LNCaP clone FGC (cell line): ENCODE data around the gene ROPN1B.

Experiments used
- DNase-seq: peaks from one replicate; pipeline ENCODE4 v3.0.0-alpha.2; 2011; ENCODE audit warnings: low read depth
- H3K4me3 ChIP-seq: 2 replicates; pipeline ENCODE4 v1.5.1; 2011; ENCODE audit warnings: mild to moderate bottlenecking, low read depth, low read length, control low read depth
- TF ChIP-seq, protein P1 (sequence below): IDR thresholded peaks from 2 replicates; pipeline ENCODE4 v1.5.1; 2012; ENCODE audit warnings: mild to moderate bottlenecking; ENCODE audit not compliant: control insufficient read depth, insufficient read depth; ENCODE audit errors: extremely low read depth

ROPN1B gene

GRCh38 chr3:126008219-126008618, 39.2 kb downstream of the ROPN1B start:
- DNase-seq, result no peak
- H3K4me3 ChIP-seq, result no peak overlapping the region
- TF ChIP-seq, protein P1, sequence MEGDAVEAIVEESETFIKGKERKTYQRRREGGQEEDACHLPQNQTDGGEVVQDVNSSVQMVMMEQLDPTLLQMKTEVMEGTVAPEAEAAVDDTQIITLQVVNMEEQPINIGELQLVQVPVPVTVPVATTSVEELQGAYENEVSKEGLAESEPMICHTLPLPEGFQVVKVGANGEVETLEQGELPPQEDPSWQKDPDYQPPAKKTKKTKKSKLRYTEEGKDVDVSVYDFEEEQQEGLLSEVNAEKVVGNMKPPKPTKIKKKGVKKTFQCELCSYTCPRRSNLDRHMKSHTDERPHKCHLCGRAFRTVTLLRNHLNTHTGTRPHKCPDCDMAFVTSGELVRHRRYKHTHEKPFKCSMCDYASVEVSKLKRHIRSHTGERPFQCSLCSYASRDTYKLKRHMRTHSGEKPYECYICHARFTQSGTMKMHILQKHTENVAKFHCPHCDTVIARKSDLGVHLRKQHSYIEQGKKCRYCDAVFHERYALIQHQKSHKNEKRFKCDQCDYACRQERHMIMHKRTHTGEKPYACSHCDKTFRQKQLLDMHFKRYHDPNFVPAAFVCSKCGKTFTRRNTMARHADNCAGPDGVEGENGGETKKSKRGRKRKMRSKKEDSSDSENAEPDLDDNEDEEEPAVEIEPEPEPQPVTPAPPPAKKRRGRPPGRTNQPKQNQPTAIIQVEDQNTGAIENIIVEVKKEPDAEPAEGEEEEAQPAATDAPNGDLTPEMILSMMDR, result no peak

DNA sequence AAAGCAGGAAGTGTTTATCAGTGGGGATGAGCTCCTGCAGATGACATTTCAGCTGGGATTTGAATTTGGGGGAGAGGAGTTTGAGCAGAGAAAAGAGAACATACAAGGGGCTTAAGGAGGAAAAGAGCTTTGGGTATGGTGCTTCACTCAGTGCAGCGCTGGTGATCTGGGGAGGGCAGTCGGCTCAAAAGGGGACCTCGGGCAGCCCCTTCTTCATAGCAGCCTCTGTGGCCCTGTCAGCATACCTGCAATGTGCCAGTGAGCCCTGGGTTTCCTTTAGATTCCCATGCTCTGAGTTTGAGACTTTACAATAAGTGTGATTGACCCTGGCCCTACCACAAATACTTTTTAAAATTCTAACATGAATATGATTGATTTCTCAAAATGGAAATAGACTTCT, 40.2 kb downstream of the ROPN1B start:
- no peak overlapping the region for H3K4me3 ChIP-seq
- TF ChIP-seq, protein P1, result no peak
- no peak for DNase-seq

- TF ChIP-seq, protein P1, result no peak
- no peak overlapping the region for H3K4me3 ChIP-seq
- no peak for DNase-seq
Observed at GRCh38 chr3:126013751-126014156, 44.8 kb downstream of the ROPN1B start.

DNA sequence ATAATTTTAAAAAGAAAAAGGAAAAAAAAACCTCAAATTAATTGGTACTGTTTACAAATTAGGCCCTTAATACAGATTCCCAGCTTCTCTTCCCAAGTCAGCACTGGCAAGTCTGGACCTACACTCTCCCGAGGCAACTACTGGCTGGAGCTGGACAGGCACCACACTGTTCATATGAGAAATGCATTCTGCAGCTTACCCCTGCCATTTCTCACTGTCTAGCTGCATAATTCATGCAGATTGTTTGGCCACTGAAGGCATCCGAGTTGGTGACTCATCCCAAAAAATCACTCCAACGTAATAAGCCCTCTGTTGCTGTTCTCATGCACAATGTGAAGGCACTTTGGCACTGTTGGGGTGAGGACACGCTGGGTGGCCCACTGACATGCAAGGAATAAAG, 45.3 kb downstream of the ROPN1B start:
- DNase-seq, result no peak
- H3K4me3 ChIP-seq, result no peak overlapping the region
- TF ChIP-seq, protein P1, result no peak

DNA sequence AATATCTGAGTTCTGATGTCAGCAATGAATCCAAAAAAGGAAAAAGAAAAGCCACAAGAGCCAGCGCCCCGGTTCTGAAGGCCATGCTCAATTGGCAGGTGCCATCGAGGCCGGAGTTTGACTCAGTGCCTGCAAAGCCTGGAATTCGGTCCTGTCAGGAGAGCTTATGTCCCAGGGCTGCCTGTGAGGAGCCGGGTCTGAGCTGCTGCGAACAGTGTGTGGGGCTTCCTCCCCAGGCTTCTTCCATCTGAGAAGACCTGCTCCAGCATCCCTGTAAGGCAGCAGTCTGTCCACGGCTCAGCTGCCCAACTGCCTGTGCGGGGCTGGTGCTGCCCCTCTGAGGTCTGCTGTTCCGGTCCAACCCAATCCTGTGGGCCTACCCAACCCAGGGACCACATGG, 46.1 kb downstream of the ROPN1B start:
- TF ChIP-seq, protein P1, result no peak
- no peak for DNase-seq
- H3K4me3 ChIP-seq, result no peak overlapping the region

- TF ChIP-seq, protein P1, result no peak
- H3K4me3 ChIP-seq, result no peak overlapping the region
- no peak for DNase-seq
Observed at GRCh38 chr3:126016616-126017015, 47.6 kb downstream of the ROPN1B start.

DNA sequence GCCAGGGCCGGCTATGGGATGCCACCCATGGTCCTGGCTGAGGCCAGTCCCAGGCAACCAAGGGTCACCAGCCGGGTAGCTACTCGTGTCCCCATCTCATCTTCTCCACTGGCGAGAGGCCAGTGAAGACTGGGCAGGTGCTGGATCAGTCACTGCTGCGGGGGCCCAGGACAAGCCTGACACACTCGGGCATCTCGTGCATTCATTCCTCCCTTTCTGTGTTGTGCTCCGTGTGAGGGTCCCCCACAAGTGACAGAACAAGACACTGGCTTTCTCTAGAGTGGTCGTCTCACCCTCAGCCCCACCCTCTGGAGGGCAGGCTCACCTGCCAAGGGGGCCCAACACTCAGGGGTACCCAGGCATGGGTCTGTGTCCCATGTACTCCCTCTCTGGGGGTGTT, 48.4 kb downstream of the ROPN1B start:
- no peak overlapping the region for H3K4me3 ChIP-seq
- TF ChIP-seq, protein P1, result no peak
- DNase-seq, result no peak
